ENCODE measurements around the gene MYO1F.
"Not testable (repeated sequence)": the region's sequence is repeated elsewhere in the genome, so short reads cannot be mapped to it uniquely, and the experiment has no call there.

MYO1F gene

DNA sequence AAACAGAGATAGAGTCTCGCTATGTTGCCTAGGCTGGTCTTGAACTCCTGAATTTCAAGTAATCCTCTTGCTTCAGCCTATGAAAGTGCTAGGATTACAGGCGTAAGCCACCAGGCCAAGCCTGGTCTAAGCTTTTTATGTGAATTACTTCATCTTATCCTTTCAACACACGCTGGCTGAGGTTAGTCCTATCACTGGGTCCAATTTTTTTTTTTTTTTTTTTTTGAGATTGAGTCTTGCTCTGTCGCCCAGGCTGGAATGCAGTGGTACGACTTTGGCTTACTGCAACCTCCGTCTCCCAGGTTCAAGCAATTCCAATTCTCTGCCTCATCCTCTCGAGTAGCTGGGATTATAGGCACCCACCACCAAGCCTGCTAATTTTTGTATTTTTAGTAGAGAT is 10.4 kb downstream of the MYO1F start:
- no peak for FAIRE-seq
- DNase-seq (ENCODE audit: low spot score): no peak

DNA sequence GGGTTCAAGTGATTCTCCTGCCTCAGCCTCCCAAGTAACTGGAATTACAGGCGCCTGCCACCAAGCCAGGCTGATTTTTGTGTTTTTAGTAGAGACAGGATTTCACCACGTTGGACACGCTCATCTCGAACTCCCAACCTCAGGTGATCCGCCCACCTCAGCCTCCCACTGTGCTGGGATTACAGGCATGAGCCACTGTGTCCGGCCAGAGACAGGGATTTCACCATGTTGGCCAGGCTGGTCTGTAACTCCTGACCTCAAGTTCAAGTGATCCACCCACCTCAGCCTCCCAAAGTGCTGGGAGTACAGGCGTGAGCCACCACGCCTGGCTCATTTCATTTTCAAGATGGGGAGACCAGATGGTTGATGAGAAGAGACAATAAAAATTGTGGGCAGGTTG is 12.4 kb downstream of the MYO1F start:
- DNase-seq (ENCODE audit: low spot score); FAIRE-seq: not testable (repeated sequence)

DNA sequence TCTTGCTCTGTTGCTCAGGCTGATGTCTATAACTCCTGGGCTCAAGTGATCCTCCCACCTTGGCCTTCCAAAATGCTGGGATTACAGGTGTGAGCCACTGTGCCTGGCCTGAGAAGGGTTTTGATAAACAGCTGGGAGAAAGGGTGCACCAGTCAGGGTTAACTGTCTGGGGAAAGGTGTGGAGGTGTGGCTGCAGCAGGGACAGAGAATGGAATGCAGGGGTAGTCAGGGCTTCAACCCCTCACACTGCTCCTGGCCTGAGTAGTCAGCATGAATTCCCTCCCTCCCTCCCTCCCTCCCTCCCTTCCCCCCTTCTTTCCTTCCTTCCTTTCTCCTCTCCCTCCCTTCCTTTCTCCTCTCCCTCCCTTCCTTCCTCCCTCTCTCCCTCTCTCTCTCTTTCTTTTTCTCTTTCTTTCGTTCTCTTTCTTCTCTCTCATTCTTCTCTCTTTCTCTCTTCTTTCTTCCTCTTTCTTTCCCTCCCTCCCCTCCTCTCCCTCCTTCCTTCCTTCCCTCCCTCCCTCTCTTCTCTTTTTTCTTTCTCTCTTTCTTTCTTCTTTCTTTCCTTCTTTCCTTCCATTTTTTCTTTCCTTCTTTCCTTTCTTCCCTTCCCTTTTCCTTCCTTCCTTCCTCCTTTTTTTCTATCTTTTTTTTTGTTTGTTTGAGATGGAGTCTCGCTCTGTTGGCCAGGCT is 16.0 kb downstream of the MYO1F start:
- no peak for FAIRE-seq

DNA sequence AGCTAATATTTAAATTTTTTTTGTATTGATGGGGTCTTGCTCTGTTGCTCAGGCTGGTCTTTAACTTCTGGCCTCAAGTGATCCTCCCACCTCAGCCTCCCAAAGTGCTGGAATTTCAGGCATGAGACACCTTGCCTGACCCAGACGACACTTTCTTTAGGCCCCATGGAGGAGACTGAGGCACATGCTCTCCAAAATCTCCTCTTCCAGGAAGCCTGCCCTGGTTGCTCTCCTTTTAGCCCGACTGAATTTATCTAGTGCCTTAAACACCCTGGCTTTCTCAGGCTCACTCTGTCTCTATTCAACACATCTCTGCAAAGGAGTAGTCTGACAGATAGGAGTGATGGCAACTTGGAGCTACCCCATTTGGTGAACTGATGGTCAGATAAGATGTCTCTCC is 18.9 kb downstream of the MYO1F start:
- no peak for FAIRE-seq
- no peak for DNase-seq (ENCODE audit: low spot score)

More for the DNA sequence above, 16.0 kb downstream of the MYO1F start:
- DNase-seq (ENCODE audit: low spot score): no peak

DNA sequence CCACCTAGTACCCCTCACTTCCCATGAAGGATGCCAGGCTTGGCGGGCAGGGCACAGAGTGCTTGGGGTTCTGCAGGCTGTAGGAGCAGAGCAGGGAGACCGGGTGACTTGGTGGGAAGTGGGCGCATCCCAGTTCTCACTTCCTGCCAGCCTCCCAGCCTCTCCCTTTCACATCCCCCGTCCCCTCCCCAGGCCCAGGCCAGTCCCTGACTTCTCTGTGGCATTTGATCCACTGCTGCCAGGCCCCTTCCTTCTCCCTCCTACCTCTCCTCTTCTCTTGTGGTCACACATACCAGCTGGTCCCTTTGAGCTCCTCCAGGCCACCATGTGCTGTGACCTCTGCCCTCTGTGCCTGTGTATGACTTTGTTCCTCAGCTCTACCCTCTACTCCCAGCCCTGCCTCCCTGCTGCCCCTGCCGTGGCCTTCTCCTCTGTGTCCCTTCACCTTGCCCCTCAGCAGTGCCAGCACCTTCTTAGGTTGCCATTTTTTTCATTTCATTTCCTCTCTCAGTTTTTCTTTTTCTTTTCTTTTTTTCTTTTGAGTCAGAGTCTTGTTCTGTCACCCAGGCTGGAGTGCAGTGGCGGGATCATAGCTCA is 19.5 kb downstream of the MYO1F start:
- FAIRE-seq: no peak
- DNase-seq (ENCODE audit: low spot score): no peak

DNA sequence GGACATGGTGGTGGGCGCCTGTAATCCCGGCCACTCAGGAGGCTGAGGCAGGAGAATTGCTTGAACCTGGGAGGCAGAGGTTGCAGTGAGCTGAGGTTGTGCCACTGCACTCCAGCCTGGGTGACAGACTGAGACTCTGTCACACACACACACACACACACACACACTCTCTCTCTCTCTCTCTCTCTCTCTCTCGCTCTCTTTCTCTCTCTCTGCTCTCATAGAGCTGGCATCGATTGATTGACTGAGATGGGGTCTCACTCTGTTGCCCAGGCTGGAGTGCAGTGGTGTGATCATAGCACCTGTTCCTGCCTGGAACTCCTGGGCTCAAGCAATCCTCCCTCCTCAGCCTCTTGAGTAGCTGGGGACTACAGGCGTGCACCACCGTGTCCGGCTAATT is 23.5 kb downstream of the MYO1F start:
- FAIRE-seq; DNase-seq (ENCODE audit: low spot score): not testable (repeated sequence)

DNA sequence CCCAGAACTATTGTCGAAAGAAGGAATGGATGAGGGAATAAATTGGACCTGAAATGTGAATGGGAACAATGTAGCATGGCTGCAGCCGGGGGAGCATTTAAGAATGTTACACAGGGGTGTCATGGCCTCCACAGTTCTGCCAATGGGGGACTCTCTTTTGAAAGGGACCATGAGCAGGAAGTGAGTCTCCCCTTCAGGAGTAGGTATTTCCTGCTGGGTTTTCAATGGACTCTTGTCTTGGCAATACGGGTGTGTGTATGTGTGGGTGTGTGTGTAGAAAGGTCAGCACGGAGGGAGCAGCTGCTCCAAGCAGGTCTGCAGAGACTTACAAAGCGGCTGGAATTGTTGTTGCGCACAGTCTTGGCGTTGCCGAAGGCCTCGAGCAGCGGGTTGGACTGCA is 24.4 kb downstream of the MYO1F start:
- DNase-seq (ENCODE audit: low spot score) (no peak), FAIRE-seq (no peak)

DNA sequence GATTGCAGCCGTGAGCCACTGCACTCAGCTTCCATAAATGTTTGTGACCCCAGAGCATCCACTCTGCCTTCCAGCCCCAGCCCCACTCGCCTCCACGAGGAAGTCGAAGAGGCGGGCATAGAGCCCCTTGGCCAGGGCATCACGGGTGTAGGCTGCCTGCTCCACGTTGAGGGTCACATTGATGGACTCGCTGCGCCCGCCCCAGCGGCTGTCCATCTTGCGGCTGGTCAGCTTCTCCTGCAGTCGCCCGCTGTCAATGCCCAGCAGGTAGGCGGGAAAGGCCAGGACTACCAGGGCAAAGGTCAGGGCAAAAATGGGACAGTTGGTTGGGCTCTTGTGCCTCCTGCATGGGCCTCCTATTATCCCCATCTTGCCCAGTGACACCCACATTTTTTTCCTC is 27.2 kb downstream of the MYO1F start:
- FAIRE-seq (no peak), DNase-seq (ENCODE audit: low spot score) (no peak)

DNA sequence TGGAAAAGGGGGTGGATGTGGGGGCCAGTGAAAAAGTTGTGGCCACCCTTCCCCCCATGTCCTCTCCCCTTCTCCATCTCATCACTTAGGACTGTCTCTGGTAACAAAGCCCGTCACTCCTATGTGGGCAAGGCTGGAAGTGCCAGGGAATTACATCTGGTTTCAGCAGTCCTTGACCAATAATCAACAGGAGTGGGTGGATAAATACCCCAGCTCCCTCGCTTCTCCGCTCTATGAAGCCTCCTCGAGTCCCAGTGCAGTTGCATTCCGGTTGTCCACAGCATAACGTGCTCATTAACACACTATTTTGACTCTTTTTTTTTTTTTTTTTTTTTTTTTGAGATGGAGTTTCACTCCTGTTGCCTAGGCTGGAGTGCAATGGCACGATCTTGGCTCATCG is 31.5 kb downstream of the MYO1F start:
- FAIRE-seq: no peak
- no peak for DNase-seq (ENCODE audit: low spot score)

DNA sequence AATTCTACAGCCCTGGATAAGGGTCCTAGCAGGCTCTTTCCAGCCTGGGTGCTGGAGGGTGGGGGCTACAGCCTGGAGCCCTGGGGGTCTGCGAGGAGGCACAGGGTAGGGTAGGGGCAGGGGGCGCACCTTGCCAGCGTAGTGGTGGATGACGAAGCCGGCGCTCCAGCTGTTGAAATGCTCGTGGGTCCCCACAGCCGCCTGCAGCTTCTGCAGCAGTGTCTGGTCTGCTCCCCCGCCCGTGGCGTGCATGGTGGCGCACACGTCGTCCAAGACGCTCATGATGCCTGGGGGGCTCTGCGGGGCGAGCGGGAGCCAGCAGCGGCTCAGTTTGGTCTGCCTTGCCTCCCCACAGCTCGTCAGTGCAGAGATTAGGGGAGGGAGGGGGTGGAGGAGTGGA is 33.1 kb downstream of the MYO1F start:
- FAIRE-seq (no peak), DNase-seq (ENCODE audit: low spot score) (no peak)

DNA sequence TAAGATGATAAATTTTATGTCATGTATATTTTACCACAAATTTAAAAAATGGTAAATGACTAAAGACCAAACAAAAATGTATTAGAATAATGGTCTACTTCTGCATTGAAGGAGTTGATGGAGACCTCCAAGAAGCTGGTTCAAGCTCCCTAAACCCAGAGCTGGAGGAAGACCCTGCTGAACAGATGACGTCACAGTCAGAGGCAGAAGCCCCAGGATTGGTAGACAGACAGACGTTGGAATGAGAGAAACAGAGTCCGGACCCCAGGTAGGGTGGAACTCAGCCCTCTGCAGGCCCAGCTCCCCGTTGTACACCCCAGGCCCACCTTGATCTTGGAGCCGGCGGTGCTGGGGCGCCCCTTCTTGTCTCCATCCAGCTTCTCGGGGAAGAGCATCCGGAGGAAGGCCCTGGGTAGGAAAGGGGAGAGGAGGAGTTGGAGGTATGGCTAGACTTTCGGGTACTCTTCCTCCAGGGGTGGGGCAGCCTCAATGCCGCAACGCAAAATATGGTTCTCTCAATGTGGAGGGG is 37.6 kb downstream of the MYO1F start:
- FAIRE-seq: no peak
- no peak for DNase-seq (ENCODE audit: low spot score)

DNA sequence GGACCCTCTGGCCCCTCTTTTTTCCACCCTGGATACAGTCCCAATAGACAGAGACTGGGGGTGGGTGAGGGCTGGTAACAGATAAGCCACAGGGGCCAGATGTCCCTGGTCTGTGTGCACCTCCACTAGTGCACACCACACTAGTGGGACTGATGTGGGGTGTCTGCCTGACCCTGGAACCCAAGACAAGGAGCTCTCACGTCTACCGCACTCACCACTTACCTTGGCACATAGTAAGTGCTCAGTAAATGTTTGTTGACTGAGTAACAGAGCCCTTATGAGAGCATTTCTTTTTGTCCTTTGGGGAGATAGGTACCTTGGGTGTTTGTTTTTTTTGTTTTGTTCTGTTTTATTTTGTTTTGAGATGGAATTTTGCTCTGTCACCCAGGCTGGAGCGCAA is 40.1 kb downstream of the MYO1F start:
- no peak for FAIRE-seq
- DNase-seq (ENCODE audit: low spot score): no peak

DNA sequence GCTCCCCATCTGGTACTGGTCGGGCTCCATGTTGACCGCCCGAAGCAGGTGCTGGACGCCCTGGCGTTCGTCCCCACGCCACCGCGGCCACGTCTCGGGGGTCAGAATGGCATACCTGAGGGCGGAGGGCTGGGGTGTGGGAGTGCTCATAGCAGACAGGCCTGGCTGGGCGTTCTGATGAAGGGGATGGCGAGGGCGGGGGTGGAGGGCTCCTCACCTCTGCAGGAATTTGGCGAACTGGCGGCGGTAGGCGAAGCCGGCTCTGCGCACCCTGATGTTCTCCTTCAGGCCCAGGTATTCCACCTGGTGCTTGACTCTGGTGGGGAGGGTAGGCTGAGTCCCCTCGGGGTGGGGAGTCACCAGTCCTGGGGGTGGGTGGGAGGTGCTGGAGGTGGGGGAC is 41.0 kb downstream of the MYO1F start:
- DNase-seq (ENCODE audit: low spot score): no peak
- no peak for FAIRE-seq

DNA sequence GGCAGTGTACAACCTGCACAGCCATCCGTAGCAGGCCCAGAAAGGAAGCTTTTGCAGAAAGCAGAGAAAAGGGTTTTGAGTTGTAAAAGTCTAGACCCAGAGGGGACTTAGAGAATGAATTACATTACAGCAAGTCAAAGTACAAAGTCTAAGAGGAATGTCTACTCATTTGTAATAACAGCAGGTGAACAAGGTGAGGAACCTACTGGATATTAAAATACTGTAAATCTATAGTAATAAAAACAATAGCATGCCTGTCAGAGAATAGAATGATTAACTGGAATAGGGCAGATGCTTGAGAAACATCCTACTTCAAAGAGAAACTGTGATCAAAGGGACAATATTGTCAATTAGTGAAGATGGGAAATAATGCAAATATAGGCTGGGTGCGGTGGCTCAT is 45.0 kb downstream of the MYO1F start:
- no peak for DNase-seq (ENCODE audit: low spot score)
- no peak for FAIRE-seq

DNA sequence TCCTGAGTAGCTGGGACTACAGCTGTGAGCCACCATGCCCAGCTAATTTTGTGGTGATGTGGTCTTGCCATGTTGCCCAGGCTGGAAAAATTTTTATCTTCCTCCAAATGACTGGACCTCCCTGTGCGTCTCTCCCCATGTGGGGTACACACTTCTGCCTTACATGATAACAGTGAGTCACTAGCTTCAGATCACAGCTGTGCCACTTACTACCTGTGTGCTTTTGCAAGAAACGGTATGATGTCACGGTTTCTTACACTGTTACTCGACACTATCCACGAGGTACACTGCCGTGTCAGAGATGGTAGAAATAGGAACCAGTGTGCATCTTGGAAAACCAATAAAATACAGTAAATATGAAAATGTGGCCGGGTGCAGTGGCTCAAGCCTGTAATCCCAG is 45.8 kb downstream of the MYO1F start:
- FAIRE-seq (no peak), DNase-seq (ENCODE audit: low spot score) (no peak)

DNA sequence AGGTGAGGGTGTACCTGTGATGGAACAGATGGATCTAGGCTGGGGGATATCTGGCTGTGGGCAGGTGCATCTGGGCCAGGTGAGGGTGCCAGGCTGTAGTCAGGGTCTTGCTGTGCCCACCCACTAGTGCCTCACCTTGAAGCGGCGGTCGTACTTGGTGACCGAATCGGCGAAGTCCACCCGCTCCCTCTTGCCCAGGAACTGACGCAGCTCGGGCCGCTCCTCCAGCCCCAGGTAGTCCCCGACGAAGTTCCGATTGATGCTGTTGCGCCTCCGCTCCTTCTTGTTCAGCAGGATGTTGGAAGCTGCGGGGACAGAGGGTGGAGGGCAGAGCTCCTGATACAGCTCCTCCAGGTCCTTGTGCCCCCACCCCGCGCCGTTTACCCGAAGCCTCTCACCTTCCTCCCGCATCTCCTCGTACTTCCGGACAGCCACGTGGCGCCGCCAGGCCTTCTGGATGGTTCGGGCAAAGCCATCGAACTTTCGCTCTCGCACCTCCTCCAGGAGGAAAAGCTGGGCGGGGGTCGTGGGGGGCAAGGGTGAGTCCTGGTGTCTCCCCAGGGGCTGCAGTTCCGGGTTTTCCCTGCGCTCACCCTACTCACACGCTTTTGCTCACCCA is 47.1 kb downstream of the MYO1F start:
- FAIRE-seq: no peak
- DNase-seq (ENCODE audit: low spot score): no peak

DNA sequence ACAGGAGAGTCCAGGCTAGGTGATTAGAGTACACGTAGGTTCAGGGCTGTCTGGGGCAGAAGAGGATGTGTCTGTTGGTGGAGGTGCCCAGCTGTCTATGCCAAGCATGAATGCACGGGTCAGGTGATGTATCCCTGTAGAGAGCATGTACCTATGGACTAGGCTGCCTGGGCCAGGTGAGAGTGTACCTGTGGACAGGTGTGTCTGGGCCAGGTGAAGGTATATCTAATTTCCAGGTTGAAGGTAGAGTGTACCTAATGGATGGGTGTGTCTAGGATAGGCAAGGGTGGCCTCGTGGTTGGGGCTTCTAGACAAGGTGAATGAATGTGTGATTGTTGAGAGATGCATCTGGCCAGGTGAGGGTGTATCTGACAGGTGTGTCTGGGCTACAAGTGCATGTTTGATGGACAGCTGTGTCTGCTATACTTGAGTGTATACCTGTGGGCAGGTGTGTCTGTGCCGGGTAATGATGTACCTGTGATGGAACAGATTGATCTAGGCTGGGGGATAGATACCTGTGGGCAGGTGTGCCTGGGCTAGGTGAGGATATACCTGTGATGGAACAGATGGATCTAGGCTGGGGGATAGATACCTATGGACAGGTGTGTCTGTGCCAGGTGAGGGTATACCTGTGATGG is 47.8 kb downstream of the MYO1F start:
- no peak for FAIRE-seq

DNA sequence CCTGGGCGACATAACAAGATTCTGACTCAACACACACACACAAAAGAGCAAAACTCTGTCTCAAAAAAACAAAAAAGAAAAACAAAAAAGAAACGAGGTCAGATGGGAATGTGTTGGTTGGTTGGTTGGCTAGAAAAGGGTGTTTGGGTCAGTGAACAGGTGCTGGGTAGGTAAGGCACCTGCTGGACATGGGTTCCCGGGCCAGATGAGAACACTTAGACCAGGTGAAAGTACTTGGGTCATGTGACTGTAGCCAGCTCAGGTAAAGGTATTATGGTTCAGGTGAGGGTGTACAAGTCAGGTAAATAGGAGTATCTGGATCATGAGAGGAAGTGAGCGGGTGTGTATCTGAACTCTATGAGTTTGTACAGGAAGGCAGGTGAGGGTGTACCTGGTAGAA is 48.7 kb downstream of the MYO1F start:
- FAIRE-seq (no peak), DNase-seq (ENCODE audit: low spot score) (no peak)

More for the DNA sequence above, 47.8 kb downstream of the MYO1F start:
- no peak for DNase-seq (ENCODE audit: low spot score)

DNA sequence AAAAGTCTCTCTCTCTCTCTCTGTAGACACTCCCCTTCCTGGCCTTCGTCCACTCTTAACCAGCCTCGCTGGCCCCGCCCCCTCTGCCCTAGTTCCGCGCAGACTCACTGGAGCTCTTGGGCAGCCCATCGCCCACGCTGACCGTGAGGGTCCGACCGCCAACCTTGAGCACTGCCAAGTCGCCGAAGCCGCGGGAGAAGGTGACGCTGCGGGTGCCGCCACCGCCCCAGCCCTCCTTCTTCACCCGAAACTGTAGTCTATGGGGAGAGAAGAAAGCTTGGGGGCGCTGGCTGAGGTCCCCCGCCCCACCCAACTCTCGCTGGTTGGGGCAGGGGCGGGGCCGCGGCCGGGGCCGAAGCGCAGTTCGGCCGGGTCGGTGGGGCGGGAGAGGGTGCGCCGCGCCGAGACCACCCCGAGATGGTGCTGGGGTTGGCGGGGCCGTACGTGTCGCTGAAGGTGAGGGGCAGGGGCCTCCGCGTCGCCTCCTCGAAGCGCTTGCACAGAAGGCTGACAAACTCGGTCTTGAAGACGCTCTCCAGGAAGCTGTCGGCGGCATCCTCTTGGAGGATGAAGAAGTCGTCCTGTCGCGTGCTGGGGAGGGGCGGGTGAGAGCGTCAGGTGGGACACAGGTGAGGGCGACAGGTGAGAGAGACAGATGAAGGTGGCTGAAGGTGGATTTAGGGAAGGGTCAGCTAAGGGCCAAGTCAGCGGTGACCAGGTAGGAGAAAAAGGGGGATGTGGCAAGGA is 50.7 kb downstream of the MYO1F start:
- DNase-seq (ENCODE audit: low spot score): peak; percentile 23

DNA sequence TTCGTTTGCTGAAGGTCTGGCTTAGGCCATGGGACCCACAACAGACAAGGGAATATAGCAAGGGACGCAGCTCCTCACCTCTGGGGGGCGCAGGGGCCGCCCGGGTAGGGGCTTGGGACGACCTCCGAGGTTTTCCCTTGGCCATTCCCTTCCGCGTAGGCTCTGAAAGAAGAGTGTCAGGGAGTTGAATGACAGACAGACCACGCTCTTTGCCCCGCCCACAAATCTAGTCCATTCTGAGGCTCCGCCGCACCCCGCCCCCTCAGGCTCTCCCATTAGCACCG is 51.9 kb downstream of the MYO1F start:
- DNase-seq (ENCODE audit: low spot score): no peak
- no peak for FAIRE-seq

More for the DNA sequence above, 50.7 kb downstream of the MYO1F start:
- no peak for FAIRE-seq

DNA sequence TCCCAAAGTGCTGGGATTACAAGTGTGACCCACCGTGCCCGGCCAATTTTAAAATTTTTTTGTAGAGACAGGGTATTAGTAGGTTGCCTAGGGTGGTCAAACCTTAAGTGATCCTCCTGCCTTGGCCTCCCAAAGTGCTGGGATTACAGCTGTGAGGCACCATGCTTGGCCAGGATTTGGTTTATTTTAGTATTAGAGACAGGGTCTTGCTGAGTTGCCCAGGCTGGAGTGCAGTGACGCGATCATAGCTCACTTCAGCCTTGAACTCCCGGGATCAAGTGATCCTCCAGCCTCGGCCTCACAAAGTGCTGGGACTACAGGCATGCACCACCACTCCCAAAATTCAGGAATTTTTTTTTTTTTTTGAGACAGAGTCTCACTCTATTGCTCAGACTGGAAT is 57.9 kb downstream of the MYO1F start:
- no peak for FAIRE-seq
- DNase-seq (ENCODE audit: low spot score): no peak

DNA sequence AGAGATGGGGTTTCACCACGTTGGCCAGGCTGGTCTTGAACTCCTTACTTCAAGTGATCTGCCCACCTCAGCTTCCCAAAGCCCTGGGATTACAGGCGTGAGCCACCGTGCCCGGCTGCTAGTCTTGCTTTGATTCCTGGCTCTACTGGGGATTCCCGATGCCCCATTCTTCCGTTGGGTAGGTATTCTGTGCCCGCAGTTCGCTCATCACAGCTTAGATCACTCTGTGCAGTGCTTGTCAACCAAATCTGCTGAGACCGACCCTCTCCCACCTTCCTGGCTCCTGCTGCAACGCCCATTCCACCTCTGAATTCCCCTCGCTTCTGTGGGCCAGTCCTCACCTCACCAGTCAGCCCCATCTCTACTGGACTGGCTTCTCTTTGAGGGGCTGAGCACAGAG is 58.7 kb downstream of the MYO1F start:
- FAIRE-seq: no peak
- DNase-seq (ENCODE audit: low spot score): no peak
